Subcutaneous adipose tissue (tissue), 4 donors: ENCODE measurements around the gene DNAJC3. TPM values are rescaled to one million over a fixed set of nuclear protein-coding genes. Genes with fewer than 3 reads are reported as not detected.

Source experiments
- CTCF ChIP-seq: fragments of 450-650 bp; IDR thresholded peaks from one replicate; pipeline ENCODE4 v1.5.1; 2016; ENCODE audit warnings: low read depth, mild to moderate bottlenecking, control low read depth, antibody characterized with exemption, moderate library complexity
- total RNA-seq, 4 donors: library from RNA; depleted of rRNA; stranded (reverse); fragments of >200 nt; gene quantifications; one replicate each; pipeline ENCODE4 v1.1.0, GENCODE V29; 2016

Gene DNAJC3
- 10 to 100 TPM; 36.4 to 85.8 (median 51.7) TPM for total RNA-seq

- TF ChIP-seq CTCF = no peak
These were observed at the start of gene DNAJC3 for GRCh38 chr13:95676762-95677563. DNAJC3 (plus strand) TSS chr13:95677139; CDS start chr13:95677256, 117 bp downstream.

GRCh38 chr13:95627590-95627989 is 49.3 kb upstream of the DNAJC3 start:
- TF ChIP-seq CTCF = no peak

- TF ChIP-seq CTCF = no peak
These were observed 48.5 kb upstream of the DNAJC3 start for GRCh38 chr13:95628488-95628887.

- no peak for TF ChIP-seq CTCF
These were observed 47.9 kb upstream of the DNAJC3 start for GRCh38 chr13:95629071-95629470.

GRCh38 chr13:95630593-95630992 is 46.3 kb upstream of the DNAJC3 start:
- TF ChIP-seq CTCF = no peak

- no peak for TF ChIP-seq CTCF
These were observed 40.1 kb upstream of the DNAJC3 start for GRCh38 chr13:95636853-95637252.

- TF ChIP-seq CTCF = no peak
These were observed 35.5 kb upstream of the DNAJC3 start for GRCh38 chr13:95641291-95642027.
